B cell (primary cell): Measurements from ENCODE around the gene L2HGDH.

Source experiments
- CTCF ChIP-seq: fragments of 200-600 bp; IDR thresholded peaks from one replicate; pipeline ENCODE4 v1.8.0; 2022; ENCODE audit warnings: antibody characterized with exemption, mild to moderate bottlenecking
- EZH2 ChIP-seq: IDR thresholded peaks from 2 replicates; pipeline ENCODE4 v1.6.1; 2012; ENCODE audit warnings: borderline replicate concordance, low read depth, mild to moderate bottlenecking, moderate library complexity, low read length; ENCODE audit not compliant: insufficient read depth, poor library complexity, severe bottlenecking

DNA sequence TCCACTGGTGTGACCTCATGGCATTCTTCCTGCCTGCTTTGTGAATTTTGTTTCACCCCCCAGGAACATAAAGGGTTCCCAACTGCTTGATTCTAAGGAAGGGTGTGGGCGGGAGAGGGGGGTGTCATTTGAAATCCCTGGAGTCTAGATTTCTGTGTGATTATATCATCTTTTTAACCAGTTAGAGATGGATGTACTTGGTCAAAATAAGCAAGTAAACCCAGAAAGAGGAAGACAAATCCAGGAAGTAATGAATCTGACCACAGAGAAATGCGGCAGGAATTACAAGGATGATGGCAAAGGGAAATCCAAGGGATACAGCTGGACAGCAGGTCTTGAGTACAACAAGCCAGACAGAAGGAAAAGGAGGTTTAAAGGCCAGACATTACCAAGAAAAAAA lies 38.9 kb upstream of the L2HGDH start:
- TF ChIP-seq CTCF (no peak), EZH2 (no peak)
